ENCODE results near the gene ZNF549.
"Not testable (repeated sequence)": the region's sequence is repeated elsewhere in the genome, so short reads cannot be mapped to it uniquely, and the experiment has no call there.

The ZNF549 gene

GRCh38 chr19:57527136-57527881 is at the start of gene ZNF549:
ZNF549 (plus strand) TSS chr19:57527356; CDS start chr19:57527574, 218 bp downstream.
- DNase-seq = peak; percentile 92 to 93

DNA sequence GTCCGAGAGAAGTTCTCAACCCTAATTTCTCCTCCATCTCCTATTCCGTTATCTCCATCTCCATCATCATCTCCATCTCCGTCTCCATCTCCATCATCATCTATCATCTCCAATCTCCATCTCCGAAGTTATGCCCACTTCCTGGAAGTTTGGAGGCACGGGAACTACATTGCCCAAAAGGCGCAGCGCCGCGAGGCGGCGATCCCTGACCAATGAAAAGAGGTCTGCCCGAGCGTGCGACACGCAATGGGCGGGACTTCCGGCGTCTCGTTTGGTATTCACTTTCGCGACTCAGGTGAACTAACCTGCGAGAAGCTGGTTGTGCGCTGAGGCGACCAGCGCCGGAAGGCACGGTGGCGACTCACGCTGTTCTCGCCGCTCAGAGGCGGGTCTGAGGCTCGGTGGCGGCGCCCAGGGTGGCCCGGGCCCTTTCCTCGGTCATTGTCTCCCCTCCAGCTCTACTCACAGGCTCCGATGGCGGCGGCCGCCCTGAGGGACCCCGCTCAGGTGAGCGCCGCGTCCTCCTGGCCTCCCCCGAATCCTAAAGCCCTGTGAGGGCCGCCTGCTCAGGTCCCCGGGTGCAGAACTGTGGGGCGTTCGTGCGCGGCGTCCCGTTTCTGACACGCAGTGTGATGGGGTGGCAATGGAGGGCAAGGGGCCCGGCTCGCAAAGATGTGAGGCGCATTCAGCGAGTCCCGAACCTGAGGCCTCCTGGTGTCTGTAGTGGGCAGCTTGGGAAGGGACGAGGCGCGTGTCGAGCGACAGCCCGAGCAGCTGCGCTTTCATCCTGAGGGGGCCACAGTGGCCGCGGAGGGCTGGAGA is 39.5 kb upstream of the ZNF549 start, which contains the start of gene ZNF419:
Gene ZNF419, plus strand, starts transcription at position 274 of the 822 bp plus-strand sequence. Its CDS starts 201 bp downstream, at position 475.
- peak; percentile 94 to 95 for DNase-seq

- DNase-seq = not testable (repeated sequence)
These were observed 38.9 kb upstream of the ZNF549 start for GRCh38 chr19:57488299-57488644.

GRCh38 chr19:57499332-57499679 is 27.9 kb upstream of the ZNF549 start:
- DNase-seq = not testable (repeated sequence)

DNA sequence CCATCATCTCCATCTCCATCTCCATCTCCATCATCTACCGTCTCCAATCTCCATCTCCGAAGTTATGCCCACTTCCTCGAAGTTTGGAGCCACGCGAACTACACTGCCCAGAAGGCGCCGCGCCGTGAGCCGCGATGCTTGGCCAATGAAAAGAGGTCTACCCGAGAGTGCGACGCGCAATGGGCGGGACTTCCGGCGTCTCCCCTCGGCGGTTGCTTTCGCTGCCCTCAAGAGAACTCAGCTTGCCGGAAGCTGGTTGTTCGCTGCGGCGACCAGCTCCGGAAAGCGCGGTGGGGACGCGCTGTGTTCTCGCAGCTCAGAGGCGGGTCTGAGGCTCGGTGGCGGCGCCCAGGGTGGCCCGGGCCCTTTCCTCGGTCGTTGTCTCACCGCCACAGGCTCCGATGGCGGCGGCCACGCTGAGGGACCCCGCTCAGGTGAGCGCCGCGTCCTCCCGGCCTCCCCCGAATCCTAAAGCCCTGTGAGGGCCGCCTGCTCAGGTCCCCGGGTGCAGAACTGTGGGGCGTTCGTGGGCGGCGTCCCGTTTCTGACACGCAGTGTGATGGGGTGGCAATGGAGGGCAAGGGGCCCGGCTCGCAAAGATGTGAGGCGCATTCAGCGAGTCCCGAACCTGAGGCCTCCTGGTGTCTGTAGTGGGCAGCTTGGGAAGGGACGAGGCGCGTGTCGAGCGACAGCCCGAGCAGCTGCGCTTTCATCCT is 27.3 kb upstream of the ZNF549 start, which contains the start of gene ZNF773:
Gene ZNF773, plus strand, starts transcription at position 259 of the 716 bp plus-strand sequence. Its CDS starts 143 bp downstream, at position 402.
- peak; percentile 96 to 97 for DNase-seq

DNA sequence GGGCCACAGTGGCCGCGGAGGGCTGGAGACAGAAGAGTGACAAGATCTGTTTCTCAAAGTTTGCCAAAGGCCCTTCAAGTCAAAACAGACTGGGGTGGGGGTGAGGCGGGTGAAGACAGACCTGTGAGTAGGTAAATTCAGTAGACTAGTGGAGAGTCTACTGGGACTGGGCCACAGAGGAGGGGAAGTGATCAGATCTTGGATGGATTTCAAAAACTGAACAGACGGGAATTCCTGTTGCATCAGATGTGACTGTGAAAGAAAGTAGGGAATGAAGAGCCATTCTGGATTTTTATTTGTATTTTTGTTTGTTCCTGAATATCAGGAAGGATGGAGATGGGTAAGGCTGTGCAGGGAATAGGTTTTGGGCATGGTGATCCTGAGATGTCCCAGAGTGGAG is 26.8 kb upstream of the ZNF549 start:
- not testable (repeated sequence) for DNase-seq

DNA sequence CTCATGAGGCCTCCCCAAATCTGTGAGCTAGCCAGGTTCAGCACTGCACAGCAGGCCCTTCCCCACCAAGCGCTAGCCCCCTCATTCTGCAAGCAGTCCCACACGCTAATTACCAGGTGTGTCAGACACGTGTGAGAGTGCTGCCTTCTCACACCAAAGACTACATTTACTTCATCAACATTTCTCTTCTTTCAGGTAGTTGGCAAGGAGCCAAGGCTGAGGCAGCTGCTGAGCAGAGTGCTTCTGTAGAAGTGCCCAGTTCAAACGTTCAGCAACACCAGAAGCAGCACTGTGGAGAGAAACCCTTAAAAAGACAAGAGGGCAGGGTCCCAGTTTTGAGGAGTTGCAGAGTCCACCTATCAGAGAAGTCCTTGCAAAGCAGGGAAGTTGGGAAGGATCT is 21.0 kb upstream of the ZNF549 start:
- DNase-seq = no peak

DNA sequence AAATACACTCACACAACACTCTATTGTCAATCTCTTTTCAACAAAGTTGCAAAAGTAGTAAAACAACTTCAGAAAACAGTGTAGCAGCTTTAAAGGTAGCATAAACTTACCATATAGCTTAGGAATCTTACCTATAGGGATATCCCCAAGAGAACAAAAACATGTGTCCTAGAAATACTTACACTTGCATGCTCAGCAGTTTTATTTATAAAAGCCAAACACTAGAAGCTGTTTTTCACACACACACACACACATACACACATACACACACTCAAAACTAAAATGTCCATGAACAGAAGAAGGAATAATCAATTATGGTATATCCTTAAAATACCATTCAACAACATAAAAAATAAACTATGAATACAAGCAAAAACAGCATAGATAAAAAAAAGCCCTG is 15.7 kb upstream of the ZNF549 start:
- DNase-seq = no peak

DNA sequence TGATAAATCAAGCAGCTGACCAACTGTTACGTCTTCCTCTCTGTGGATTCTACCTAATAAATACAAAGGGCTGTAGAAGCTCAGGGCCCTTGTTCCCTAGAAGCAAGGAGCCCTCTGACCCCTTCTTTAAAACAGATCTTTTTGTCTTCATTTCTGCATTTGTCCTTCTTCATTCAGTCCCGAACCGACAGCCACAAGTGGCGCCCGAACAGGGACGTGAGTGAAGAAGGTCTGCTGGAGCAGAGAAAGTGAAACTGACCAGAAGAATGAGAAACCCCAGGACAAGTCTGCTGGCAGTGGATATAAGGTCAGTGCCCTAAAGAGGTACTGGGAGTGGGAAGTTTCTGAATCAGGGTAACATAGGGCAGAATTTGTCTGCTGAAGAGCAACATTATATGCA is 14.3 kb upstream of the ZNF549 start:
- no peak for DNase-seq

- DNase-seq = no peak
These were observed 11.9 kb upstream of the ZNF549 start for GRCh38 chr19:57515255-57515654.

DNA sequence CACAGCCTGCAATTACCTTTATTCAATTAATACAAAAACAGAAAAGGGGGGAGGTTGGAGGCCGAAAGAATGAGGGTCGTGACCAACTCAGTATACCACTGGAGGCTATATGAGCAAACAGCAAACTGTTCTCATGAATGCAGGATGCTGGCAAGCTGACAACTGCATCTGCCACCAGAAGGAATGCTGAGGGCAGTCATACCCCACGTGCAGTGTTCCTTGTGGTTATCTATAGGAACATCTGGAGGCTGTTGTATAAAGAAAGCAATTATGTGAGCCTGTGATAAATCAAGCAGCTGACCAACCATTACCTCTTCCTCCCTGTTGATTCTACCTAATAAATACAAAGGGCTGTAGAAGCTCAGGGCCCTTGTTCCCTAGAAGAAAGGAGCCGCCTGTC is 9.1 kb upstream of the ZNF549 start:
- not testable (repeated sequence) for DNase-seq

GRCh38 chr19:57537953-57538547 is 10.9 kb downstream of the ZNF549 start:
- no peak for DNase-seq

GRCh38 chr19:57546513-57546912 is 19.4 kb downstream of the ZNF549 start:
- DNase-seq = no peak

GRCh38 chr19:57552432-57552831 is 25.3 kb downstream of the ZNF549 start:
- DNase-seq = no peak

DNA sequence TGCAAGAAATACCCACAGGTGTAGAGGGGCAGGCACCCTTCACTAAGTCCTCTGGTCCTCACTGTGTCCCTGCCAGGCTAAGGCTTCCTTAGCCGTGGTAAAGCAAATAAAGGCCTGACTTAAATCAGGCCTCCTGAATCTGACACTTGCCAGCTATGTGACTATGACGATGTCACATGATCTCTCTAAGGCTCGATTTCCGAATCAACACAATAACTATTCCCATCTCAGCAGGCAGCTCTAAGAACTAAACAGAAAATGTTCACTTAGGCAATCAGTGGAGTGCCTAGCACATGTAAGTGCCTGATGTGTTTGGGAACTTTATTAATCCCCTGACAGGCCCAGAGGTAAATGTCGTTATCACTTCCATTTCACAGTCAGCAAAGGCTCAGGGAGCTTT is 30.5 kb downstream of the ZNF549 start:
- no peak for DNase-seq

- no peak for DNase-seq
These were observed 31.4 kb downstream of the ZNF549 start for GRCh38 chr19:57558525-57558924.

- peak in 1 of 2 donors; percentile 13 for DNase-seq
These were observed 31.9 kb downstream of the ZNF549 start for GRCh38 chr19:57559008-57559403.

GRCh38 chr19:57559404-57560025 is 32.4 kb downstream of the ZNF549 start, which contains the start of gene ZNF550:
ZNF550 (minus strand) TSS chr19:57559863; CDS start chr19:57559682, 181 bp downstream.
- DNase-seq = peak; percentile 89 to 90

- DNase-seq = no peak
These were observed 32.9 kb downstream of the ZNF549 start for GRCh38 chr19:57560049-57560491.

- DNase-seq = no peak
These were observed 36.4 kb downstream of the ZNF549 start for GRCh38 chr19:57563547-57563946.

- no peak for DNase-seq
These were observed 39.5 kb downstream of the ZNF549 start for GRCh38 chr19:57566396-57567265.

Measured in CD4-positive, alpha-beta T cell treated with Interleukin-4 for 1 hour (primary cell).